ENCODE data around the gene AGA. TPM values are rescaled to one million over a fixed set of nuclear protein-coding genes. Genes with fewer than 3 reads are reported as not detected.

The AGA gene
- total and polyA plus RNA-seq, 2 of the 8 experiments (the other 6 are each of a cell fraction or from before 2014, with no cell fraction given), result 8.5 to 11.6 TPM

DNA sequence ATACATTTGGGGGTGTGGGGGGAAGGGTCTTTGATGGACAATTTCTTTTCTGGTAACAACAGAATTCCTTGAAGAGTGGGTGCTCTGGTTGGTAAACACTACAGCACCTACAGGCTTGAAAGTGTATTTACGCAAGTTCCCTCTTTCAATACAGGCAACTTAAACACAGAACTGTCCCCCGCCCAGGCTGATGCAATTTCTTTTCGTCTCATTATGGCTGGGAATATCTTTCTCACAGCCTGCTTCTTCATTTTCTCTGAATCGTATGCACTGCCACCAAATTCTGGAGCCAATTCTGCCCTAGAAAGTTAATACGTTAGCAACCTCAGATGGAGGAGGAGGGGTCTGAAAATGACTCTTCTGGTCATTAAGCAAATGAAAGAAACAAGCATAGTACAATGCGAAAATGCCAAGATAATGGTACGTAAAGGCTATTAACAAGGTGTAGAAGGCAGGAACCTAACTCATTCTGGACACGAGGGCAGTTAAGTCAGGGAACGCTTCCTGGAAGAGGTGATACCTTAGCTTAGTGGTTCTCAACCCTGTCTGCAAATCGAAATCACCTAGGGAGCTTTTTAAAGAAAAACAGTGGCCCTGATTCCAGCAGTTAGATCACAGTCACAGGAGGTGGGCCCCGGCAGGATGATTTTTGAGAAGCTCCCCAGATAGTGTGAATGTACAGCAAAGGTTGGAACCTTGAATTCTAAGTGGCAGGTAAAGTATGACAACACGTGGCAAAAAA is 1.0 kb downstream of the AGA start:
- H3K27me3 ChIP-seq (replicated peaks in 1 of 4; ENCODE audit: control insufficient read depth in 3 of 4, extremely low read depth in 1 of 4, insufficient read depth in 3 of 4, low read length in 3 of 4), result no peaks in the 10 kb centered on the region
- no peak overlapping the region for H4K91ac ChIP-seq (replicated peaks; ENCODE audit: insufficient read length, low read length)
- H2BK120ac ChIP-seq (replicated peaks; ENCODE audit: low read depth, low read length), result no peak overlapping the region
- WGBS, 2 experiments (ENCODE audit: extremely low coverage in 1 of 2, insufficient coverage in 1 of 2, insufficient read length in 1 of 2, insufficient replicate concordance in 2 of 2, low coverage in 1 of 2, low lambda C conversion rate in 2 of 2, missing lambda C conversion rate in 1 of 2), result 40% methylated on average over 12 of the region's 12 CpGs; no CpG with 5 or more reads in 1 of the 2 experiments
- no peak overlapping the region for H4K8ac ChIP-seq (ENCODE audit: extremely low read depth, insufficient read depth, low read length)
- ChIA-PET CTCF (ENCODE audit: partially characterized antibody) (interaction anchor here (0.7 to 1.3 kb wide), 3 partner anchors 9 to 113 kb away, joined by 3 read pairs; no protein-coding TSS in a partner anchor), POLR2A (ENCODE audit: partially characterized antibody) (interaction anchor here (0.8 to 2.9 kb wide), 20 partner anchors 7 to 151 kb away, joined by 3 to 32 read pairs (median 4); no protein-coding TSS in a partner anchor)
- peak overlapping the region; percentile 51; the same call in 1 of the 2 replicates for H2BK12ac ChIP-seq (ENCODE audit: low read depth, low read length)
- peak overlapping the region; percentile 98; the same call in 1 of the 2 replicates for H2BK5ac ChIP-seq (ENCODE audit: low read depth, low read length)
- H3K56ac ChIP-seq (replicated peaks; ENCODE audit: insufficient read length, low read depth, low read length), result no peak overlapping the region
- peaks cover 4% of the 10 kb centered on the region for H3K23me2 ChIP-seq (ENCODE audit: low read depth, low read length)
- DNase-seq (ENCODE audit: low read depth in 1 of 2, low spot score in 2 of 2) (peak in 1 of 2 experiments; percentile 47), FAIRE-seq (no peak)
- H2BK20ac ChIP-seq (ENCODE audit: low read length), result no peak overlapping the region
- H2AFZ ChIP-seq (ENCODE audit: low read length), result peak overlapping the region; percentile 81
- no peak overlapping the region for H3K14ac ChIP-seq (ENCODE audit: insufficient read length)
- H3K27ac ChIP-seq (ENCODE audit: low read depth, low read length), result peak overlapping the region; percentile 92; the same call in 1 of the 2 replicates
- H2AK5ac ChIP-seq (ENCODE audit: low read depth, low read length), result peak overlapping the region; percentile 71; the same call in 1 of the 2 replicates
- H3K18ac ChIP-seq (ENCODE audit: extremely low read depth, low read length), result peak overlapping the region; percentile 5; the same call in 1 of the 2 replicates
- no peak overlapping the region for H3K23ac ChIP-seq (ENCODE audit: insufficient read length)
- H3K79me1 ChIP-seq (ENCODE audit: low read depth, low read length), result no peaks in the 10 kb centered on the region
- peak overlapping the region; percentile 80 to 97 for H3K4me2 ChIP-seq (ENCODE audit: insufficient read depth in 1 of 2, low read depth in 2 of 2, low read length in 2 of 2)
- H3K9me3 ChIP-seq (ENCODE audit: insufficient read depth in 2 of 2, low read depth in 1 of 2, low read length in 1 of 2), result no peaks in the 10 kb centered on the region
- H3K36me3 ChIP-seq (ENCODE audit: control insufficient read depth in 2 of 4, insufficient read depth in 4 of 4, low read length in 3 of 4), result peaks cover 0 to 5% (median 0%) of the 10 kb centered on the region in 4 experiments; a peak in 2 of 8 replicates
- H3K4me3 ChIP-seq (ENCODE audit: extremely low read depth in 1 of 4, insufficient read depth in 2 of 4, low read depth in 3 of 4, low read length in 4 of 4), result peak overlapping the region; percentile 69 to 81 (median 76)
- H3K79me2 ChIP-seq (ENCODE audit: control insufficient read depth in 1 of 2, insufficient read depth in 2 of 2, low read length in 2 of 2), result no peaks in the 10 kb centered on the region; a peak in 1 of 4 replicates
- H2BK15ac ChIP-seq (ENCODE audit: low read length), result no peak overlapping the region
- no peak for TF ChIP-seq EP300 (IDR thresholded peaks at IDR 0.05; ENCODE audit: borderline replicate concordance in 1 of 2, low read depth in 2 of 2, low read length in 2 of 2)
- no peak for TF ChIP-seq SP1 (IDR thresholded peaks at IDR 0.05; ENCODE audit: low read depth, low read length)
- peak; percentile 51; the same call in 1 of the 2 replicates for TF ChIP-seq TAF1 (IDR thresholded peaks at IDR 0.05; ENCODE audit: low read depth, low read length)
- TF ChIP-seq NANOG (IDR thresholded peaks at IDR 0.05; ENCODE audit: insufficient read depth, low read depth, low read length, poor library complexity, severe bottlenecking), result no peak
- peak; percentile 48; the same call in 1 of the 2 replicates for TF ChIP-seq CEBPB (IDR thresholded peaks at IDR 0.05; ENCODE audit: low read depth, low read length)
- TF ChIP-seq, protein P1, sequence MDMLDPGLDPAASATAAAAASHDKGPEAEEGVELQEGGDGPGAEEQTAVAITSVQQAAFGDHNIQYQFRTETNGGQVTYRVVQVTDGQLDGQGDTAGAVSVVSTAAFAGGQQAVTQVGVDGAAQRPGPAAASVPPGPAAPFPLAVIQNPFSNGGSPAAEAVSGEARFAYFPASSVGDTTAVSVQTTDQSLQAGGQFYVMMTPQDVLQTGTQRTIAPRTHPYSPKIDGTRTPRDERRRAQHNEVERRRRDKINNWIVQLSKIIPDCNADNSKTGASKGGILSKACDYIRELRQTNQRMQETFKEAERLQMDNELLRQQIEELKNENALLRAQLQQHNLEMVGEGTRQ (IDR thresholded peaks at IDR 0.05; ENCODE audit: low read length), result no peak
- H3K9ac ChIP-seq (replicated peaks in 1 of 4; ENCODE audit: extremely low read depth in 1 of 4, low read depth in 3 of 4, low read length in 3 of 4), result peak overlapping the region; percentile 91 to 98 (median 94)
- peaks cover 2 to 7% (median 4%) of the 10 kb centered on the region in 4 experiments; a peak in 5 of 7 replicates for H3K4me1 ChIP-seq (replicated peaks in 1 of 4; ENCODE audit: control insufficient read depth in 3 of 4, insufficient read depth in 4 of 4, low read length in 3 of 4)
- no peak overlapping the region for H3K4ac ChIP-seq (replicated peaks; ENCODE audit: insufficient read length, low read depth, low read length)
- no peaks in the 10 kb centered on the region for H4K20me1 ChIP-seq (replicated peaks in 1 of 2; ENCODE audit: control insufficient read depth in 1 of 2, insufficient read depth in 2 of 2, low read length in 2 of 2)
- no peak overlapping the region for H4K5ac ChIP-seq (ENCODE audit: insufficient read length, low read depth, low read length)
